Breast epithelium (tissue), 4 donors: ENCODE results near the gene C2CD4D. TPM values are rescaled to one million over a fixed set of nuclear protein-coding genes. Genes with fewer than 3 reads are reported as not detected.

Experiments
- DNase-seq, 2 donors: peaks; one replicate each; pipeline ENCODE4 v3.0.0-alpha.2; 2019; ENCODE audit warnings: low spot score in 2 of 2
- H3K27ac ChIP-seq, 2 donors: fragments of 200-600 bp; sonication (generic) in 1 of 2; one replicate each; pipeline ENCODE4 v1.5.1; 2016 to 2019; ENCODE audit warnings: mild to moderate bottlenecking in 1 of 2
- H3K27me3 ChIP-seq, 2 donors: fragments of 200-600 bp; sonication (generic) in 1 of 2; one replicate each; pipeline versions ENCODE4 v1.5.1 to v1.6.0; 2017 to 2019; ENCODE audit warnings: control low read depth in 1 of 2, mild to moderate bottlenecking in 1 of 2
- H3K36me3 ChIP-seq: fragments of 200-600 bp; one replicate; pipeline ENCODE4 v1.5.1; 2019
- H3K4me1 ChIP-seq, 2 donors: fragments of 200-600 bp; sonication (generic); one replicate each; pipeline ENCODE4 v1.5.1; 2016 to 2019; ENCODE audit warnings: control low read depth in 1 of 2
- H3K4me3 ChIP-seq, 3 donors: fragments of 200-600 bp; sonication (generic); 1 replicate in 2 of 3; 2 replicates in 1 of 3; pipeline ENCODE4 v1.5.1; 2016 to 2019; ENCODE audit warnings: mild to moderate bottlenecking in 3 of 3, moderate library complexity in 2 of 3
- H3K9me3 ChIP-seq, 2 donors: fragments of 200-600 bp; sonication (generic) in 1 of 2; one replicate each; pipeline ENCODE4 v1.5.1; 2016 to 2019; ENCODE audit warnings: control low read depth in 1 of 2
- CTCF ChIP-seq, 3 donors: fragments of 450-650 bp; IDR thresholded peaks; one replicate each; pipeline ENCODE4 v1.5.1; 2016 to 2017; ENCODE audit warnings: antibody characterized with exemption in 3 of 3, mild to moderate bottlenecking in 3 of 3, moderate library complexity in 3 of 3
- POLR2A ChIP-seq: fragments of 450-650 bp; IDR thresholded peaks from one replicate; pipeline ENCODE4 v1.6.1; 2016; ENCODE audit warnings: antibody characterized with exemption, mild to moderate bottlenecking, moderate library complexity
- POLR2AphosphoS5 ChIP-seq, 3 donors: sonication (generic); formaldehyde crosslinking; IDR thresholded peaks; one replicate each; pipeline ENCODE4 v1.6.1; 2017; ENCODE audit warnings: antibody characterized with exemption in 3 of 3
- intact Hi-C: fragments of 100-400 bp; cut with DNase I; formaldehyde crosslinking; loops from one replicate; pipeline ENCODE4 v1.15.1; 2023; ENCODE audit warnings: low total_unique reads
- total RNA-seq, 3 donors: library from RNA; depleted of rRNA; stranded (reverse); fragments of >200 nt; gene quantifications; one replicate each; pipeline ENCODE4 v1.1.0, GENCODE V29; 2016

Gene C2CD4D
- total RNA-seq, 3 donors from 2014 or later, result 0.32 to 0.73 TPM; not detected in 1

GRCh38 chr1:151846062-151846568, 6.5 kb upstream of the C2CD4D start:
- Histone ChIP-seq H3K27ac (no peak overlapping the region), H3K4me3 (no peak overlapping the region), H3K36me3 (no peaks in the 10 kb centered on the region), H3K4me1 (no peaks in the 10 kb centered on the region), H3K9me3 (no peaks in the 10 kb centered on the region), H3K27me3 (no peaks in the 10 kb centered on the region)
- no peak for TF ChIP-seq POLR2A
- no peak for TF ChIP-seq POLR2AphosphoS5 (IDR thresholded peaks at IDR 0.05)
- TF ChIP-seq CTCF (IDR thresholded peaks at IDR 0.05), result no peak
- intact Hi-C loops, result no loop called here
- DNase-seq, result no peak

- intact Hi-C loops, result loop anchor here (5.0 kb wide), 1 partner anchor 861 kb away; the partner anchor contains the start of gene ANXA9
- Histone ChIP-seq H3K4me1 (peaks cover 0 to 3% of the 10 kb centered on the region in 2 donors), H3K4me3 (no peak overlapping the region), H3K36me3 (no peaks in the 10 kb centered on the region), H3K27ac (no peak overlapping the region), H3K9me3 (no peaks in the 10 kb centered on the region), H3K27me3 (no peaks in the 10 kb centered on the region)
- TF ChIP-seq CTCF (IDR thresholded peaks at IDR 0.05) (no peak), POLR2A (no peak), POLR2AphosphoS5 (IDR thresholded peaks at IDR 0.05) (no peak)
- DNase-seq, result no peak
These were observed 3.8 kb upstream of the C2CD4D start for GRCh38 chr1:151843398-151843797.

- no peak overlapping the region for H3K4me3 ChIP-seq
- TF ChIP-seq CTCF (IDR thresholded peaks at IDR 0.05) (no peak), POLR2A (no peak), POLR2AphosphoS5 (IDR thresholded peaks at IDR 0.05) (no peak)
- intact Hi-C loops, result loop anchor here (5.0 kb wide), 1 partner anchor 859 kb away; the partner anchor contains the start of gene ANXA9
- H3K36me3 ChIP-seq, result no peaks in the 10 kb centered on the region
- no peaks in the 10 kb centered on the region for H3K27me3 ChIP-seq
- no peaks in the 10 kb centered on the region for H3K9me3 ChIP-seq
- H3K4me1 ChIP-seq, result peaks cover 0 to 5% of the 10 kb centered on the region in 2 donors
- no peak for DNase-seq
- peak overlapping the region; percentile 95 for H3K27ac ChIP-seq
These were observed 1.5 kb upstream of the C2CD4D start for GRCh38 chr1:151841141-151841540.

- Histone ChIP-seq H3K4me1 (peaks cover 0 to 5% of the 10 kb centered on the region in 2 donors), H3K9me3 (no peaks in the 10 kb centered on the region), H3K4me3 (peak overlapping the region in 2 of 3 donors; percentile 49 to 69), H3K27ac (peak overlapping the region; percentile 95), H3K27me3 (no peaks in the 10 kb centered on the region), H3K36me3 (no peaks in the 10 kb centered on the region)
- TF ChIP-seq POLR2A (no peak), CTCF (IDR thresholded peaks at IDR 0.05) (no peak), POLR2AphosphoS5 (IDR thresholded peaks at IDR 0.05) (no peak)
- intact Hi-C loops, result loop anchor here (5.0 kb wide), 1 partner anchor 858 kb away; the partner anchor contains the start of gene ANXA9
- no peak for DNase-seq
These were observed 801 bp upstream of the C2CD4D start for GRCh38 chr1:151840421-151840820.

GRCh38 chr1:151839082-151839412, 573 bp downstream of the C2CD4D start:
- Histone ChIP-seq H3K9me3 (no peaks in the 10 kb centered on the region), H3K4me1 (peaks cover 0 to 5% of the 10 kb centered on the region in 2 donors), H3K4me3 (peak overlapping the region; percentile 37 to 69 (median 49)), H3K27me3 (no peaks in the 10 kb centered on the region), H3K36me3 (no peaks in the 10 kb centered on the region), H3K27ac (peak overlapping the region; percentile 95)
- TF ChIP-seq POLR2AphosphoS5 (IDR thresholded peaks at IDR 0.05) (no peak), POLR2A (no peak), CTCF (IDR thresholded peaks at IDR 0.05) (no peak)
- DNase-seq, result no peak
- intact Hi-C loops, result no loop called here
